IPS-NIHi7 (cell line): ENCODE measurements around the gene LGALS1.
A peak's percentile ranks its signal among the peaks of the same experiment; 100 is the strongest.

Experiments used
- DNase-seq: peaks from one replicate; pipeline ENCODE4 v3.0.0; 2012; ENCODE audit warnings: mixed read lengths; ENCODE audit errors: extremely low spot score

Gene LGALS1

GRCh38 chr22:37662039-37662438, 13.4 kb upstream of the LGALS1 start:
- DNase-seq, result no peak

DNA sequence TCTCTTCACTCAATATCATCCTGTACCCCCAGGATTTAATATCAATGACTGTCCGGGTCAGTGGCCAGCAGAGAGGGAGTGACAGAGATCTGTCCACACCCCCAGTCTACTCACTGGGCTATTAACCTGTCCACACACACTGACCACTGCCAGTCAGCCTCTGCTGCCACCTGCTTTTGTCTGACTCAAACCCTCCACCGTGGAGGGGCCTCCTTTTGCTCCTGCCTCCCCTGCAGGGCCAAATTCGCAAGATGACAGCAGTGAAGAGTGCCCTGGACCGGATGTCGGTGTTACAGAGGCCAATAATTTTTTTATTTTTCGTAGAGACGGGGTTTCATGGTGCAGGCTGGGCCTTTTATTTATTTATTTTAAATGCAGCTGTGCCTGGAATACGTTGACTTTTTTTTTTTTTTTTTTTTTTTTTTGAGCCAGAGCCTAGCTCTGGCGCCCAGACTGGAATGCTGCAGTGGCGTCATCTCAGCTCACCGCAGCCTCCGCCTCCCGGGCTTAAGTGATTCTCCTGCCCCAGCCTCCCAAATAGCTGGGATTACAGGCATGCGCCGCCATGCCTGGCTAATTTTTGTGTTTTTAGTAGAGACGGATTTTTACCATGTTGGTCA, 11.8 kb upstream of the LGALS1 start:
- no peak for DNase-seq

DNA sequence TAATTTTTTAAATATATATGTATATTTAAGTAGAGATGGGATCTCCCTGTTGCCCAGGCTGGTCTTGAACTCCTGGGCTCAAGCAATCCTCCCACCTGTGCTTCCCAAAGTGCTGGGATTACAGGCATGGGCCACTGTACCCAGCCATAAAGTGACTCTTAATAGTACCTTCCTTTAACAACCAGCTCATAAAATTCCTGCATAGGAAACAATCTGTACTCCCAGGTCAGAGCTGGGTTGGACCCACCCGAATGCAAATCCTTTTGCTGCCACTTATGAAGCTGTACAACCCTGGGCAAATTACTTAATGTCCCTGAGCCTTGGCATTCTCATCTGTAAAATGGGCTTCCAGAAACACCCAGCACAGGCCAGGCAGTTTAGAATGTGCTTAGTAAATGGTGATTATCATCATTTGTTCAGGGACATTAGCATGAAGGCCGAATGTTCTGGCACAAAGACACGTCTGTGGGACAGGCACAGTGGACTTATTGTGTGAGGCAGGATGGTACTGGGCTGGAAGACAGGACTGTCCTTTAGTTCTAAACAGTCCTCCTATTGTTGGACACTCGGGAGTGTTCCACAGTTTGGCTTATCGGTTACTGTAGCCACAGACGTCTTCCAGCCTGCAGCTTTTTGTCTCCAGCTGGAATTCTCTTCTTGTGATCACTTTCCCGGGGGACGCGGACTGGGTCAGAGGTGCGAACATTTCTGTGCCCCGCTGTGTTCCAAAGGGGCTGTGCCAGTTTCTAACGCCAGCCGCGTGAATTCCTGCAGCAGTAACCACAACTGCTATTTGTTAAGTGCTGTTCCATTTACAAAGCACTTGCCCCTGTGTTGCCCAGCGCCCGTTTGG, 11.0 kb upstream of the LGALS1 start:
- no peak for DNase-seq

GRCh38 chr22:37665487-37665886, 9.9 kb upstream of the LGALS1 start:
- DNase-seq, result no peak

DNA sequence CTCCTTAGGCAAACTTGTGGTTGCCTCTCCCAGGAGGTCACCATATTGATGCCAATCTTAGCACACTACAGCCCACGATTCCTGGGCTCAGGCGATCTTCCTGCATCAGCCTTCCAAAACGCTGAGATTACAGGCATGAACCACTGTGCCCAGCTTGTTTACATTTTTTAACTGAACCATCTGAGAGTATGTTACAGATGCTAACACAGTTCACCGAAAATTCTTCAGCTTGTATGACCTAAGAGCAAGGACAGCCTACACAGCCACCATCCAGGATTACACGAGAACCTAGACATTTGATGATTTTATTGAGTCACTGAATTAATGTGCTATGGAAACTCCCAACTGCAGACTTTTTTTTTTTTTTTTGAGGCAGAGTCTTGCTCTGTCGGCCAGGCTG, 5.8 kb upstream of the LGALS1 start:
- no peak for DNase-seq

DNA sequence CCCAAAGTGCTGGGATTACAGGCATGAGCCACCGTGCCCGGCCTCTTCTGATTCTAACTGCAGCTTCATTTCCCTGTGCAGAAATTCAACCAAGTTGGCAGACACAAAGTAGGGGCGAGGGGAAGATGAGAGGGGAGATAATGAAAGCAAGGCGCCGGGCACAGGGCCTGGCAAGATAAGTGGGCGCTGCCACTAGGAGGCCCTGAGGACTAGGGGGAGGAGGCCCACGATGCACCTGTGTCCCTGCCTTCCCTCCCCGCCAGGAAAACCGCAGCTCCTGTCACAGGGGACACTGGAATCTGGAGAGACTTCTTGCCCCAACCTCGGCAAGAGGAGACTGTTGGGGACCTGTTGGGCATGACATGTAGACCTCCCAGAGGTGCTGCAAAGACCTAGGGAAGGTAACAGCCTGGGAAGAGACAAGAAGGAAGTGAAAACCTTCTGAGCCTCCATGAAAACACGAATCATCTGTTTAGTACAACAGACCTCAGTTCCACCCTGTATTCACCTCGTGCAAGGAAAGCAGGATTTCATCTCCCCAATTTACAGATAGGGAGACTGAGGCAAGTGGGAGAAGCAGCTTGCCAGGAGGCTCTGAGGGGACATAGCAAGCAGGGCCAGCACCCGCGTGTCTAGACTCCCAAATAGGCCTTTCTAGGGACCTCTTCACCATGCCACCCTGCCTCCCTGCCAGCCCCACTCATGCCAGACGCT, 3.1 kb upstream of the LGALS1 start:
- DNase-seq, result no peak

DNA sequence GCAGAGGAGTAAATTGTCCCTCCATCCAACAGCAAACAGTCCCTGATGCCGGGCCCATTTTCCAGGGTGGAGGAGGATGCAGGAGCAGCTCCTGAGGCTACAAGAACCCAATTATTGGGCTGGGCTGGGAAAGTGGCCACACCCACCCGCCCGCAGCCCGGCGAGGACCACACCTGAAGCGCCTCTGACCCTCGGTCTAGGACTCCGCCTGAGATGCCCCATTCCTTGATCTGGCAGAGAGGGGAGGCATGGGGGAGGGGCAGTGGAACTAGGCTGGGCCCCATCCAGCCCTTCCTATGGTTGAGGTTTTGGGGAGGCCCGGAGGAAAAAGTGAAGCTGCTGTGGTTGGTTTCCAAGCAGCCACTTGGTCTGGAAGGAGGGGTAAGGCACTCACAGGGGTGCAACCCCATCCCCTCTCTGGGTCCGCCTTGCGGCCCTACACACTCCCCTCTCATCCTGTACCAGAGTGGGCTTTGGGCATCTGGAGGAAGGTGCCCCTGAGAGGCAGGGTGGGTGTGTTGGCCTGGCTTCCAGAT, 2.4 kb upstream of the LGALS1 start:
- no peak for DNase-seq

- DNase-seq, result no peak
Measured at GRCh38 chr22:37674248-37674647, 1.2 kb upstream of the LGALS1 start.

GRCh38 chr22:37675930-37676735, 697 bp downstream of the LGALS1 start:
- no peak for DNase-seq

GRCh38 chr22:37676736-37677492, 1.5 kb downstream of the LGALS1 start:
- peak; percentile 83 for DNase-seq

DNA sequence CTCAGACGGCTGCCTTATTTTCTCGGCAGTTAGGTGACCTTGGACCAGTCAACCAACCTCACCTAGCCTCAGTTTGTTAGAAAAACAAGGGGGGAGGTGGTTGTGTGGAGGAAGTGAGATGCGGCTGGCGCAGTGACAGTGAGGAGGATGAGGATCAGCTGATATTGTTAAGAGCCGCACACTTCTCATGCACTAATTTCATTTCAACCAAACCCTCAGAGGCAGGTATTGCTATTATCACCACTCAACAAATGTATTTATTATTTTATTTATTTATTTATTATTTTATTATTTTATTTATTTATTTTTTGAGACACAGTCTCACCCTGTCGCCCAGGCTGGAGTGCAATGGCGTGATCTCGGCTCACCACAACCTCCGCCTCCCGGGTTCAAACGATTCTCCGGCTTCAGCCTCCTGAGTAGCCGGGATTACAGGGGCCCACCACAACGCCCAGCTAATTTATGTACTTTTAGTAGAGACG, 2.1 kb downstream of the LGALS1 start:
- DNase-seq, result no peak

- no peak for DNase-seq
Measured at GRCh38 chr22:37678372-37678771, 2.9 kb downstream of the LGALS1 start.

DNA sequence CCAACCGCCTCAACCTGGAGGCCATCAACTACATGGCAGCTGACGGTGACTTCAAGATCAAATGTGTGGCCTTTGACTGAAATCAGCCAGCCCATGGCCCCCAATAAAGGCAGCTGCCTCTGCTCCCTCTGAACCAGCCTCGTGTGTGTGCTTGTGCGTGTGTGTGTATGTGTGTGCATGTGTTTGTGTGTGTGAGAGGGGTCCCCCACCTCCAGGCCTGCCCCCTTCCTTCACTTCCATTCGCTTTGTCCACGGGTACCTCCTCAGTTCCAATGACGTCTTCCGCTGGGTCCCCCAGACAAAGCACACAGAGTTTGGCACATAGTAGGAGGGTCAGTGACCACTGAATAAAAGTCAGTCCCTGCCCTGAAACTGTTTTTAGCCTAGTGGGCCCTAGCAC, 4.2 kb downstream of the LGALS1 start:
- no peak for DNase-seq

DNA sequence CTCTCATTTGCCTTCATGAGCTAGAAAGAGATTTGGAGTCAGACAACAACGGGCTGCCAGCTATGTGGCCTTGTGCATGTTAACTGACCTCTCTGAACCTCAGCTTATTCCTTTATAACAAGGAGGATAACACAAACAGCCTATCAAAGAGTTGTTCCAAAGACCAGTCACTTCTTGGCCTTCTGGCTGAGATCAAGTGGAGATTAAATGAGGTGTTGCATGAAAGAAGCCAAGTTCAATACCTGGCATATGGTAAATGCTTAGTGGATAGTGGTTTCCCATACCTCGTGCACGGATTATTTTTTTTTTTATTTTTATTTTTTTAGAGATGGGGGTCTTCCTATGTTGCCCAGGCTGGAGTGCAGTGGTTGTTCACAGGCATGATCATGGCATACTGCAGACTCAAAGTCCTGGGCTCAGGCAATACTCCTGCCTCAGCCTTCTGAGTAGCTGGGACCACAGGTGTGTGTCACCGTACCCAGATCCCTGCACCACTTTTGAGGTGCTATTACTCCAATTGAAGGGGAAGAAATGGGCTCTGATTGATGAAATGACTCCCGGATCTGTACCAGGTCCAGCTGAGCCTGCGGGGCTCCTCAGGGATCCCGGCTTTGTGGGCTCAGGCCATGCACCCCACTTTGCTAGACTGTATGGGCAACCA, 4.9 kb downstream of the LGALS1 start:
- no peak for DNase-seq

DNA sequence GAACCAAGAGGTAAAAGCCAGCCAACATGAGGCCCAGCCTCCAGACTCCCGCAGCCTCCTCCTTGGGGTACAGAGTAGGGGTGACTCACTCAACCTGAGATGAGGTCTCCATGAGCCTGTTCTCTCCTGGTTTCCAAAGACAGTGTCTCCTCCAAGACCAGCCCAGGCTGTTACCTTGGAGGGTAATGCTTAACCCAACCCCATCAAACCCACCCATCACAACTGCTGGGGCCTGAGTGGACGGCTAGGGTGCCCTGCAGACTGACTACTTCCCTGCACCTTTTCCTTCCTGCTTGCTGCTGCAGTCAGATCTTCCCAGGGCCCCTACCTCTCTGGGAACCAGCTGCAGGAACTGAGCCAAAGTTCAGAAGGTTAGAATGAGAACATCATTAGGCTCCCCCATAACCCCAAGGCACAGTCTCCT, 5.6 kb downstream of the LGALS1 start:
- DNase-seq, result no peak

GRCh38 chr22:37681556-37682049, 6.2 kb downstream of the LGALS1 start:
- peak; percentile 80 for DNase-seq

DNA sequence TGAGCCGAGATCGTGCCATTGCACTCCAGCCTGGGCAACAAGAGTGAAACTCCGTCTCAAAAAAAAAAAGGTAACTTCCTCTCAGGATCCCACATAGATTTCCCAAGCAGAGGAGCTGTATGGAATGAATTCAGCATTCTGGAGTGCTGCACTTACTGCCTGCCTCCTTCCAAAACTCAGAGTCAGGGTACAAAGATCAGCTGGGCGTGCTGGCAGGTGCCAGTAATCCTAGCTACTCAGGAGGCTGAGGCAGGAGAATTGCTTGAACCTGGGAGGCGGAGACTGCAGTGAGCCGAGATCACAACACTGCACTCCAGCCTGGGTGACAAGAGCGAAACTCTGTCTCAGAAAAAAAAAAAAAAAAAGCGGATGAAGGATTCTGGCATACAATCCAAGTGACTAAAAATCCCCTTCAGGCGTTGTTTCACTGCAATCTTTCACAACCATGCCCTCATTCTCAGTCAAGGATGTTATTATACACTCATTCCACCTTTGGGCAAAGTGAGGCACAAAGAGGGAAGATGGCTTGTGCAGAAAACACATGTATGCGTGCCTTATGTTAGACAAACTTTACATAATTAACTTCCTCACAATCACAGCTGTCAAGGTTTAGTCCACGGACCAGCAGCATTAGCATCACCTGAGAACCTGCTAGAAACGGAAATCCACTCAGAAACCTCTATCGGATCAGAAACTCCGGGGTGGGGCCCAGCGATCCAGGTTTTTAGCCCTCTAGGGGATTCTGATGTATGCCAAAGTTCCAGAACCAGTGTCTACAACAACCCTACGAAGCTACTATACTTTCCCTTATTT, 9.6 kb downstream of the LGALS1 start:
- no peak for DNase-seq

GRCh38 chr22:37686002-37686982, 10.9 kb downstream of the LGALS1 start, which contains the start of gene NOL12:
NOL12 (plus strand) TSS chr22:37686343; CDS start chr22:37686393, 50 bp downstream.
- peak; percentile 84 for DNase-seq
